Measurements from ENCODE around the gene SRD5A1. TPM values are rescaled to one million over a fixed set of nuclear protein-coding genes. Genes with fewer than 3 reads are reported as not detected.

SRD5A1 gene
- total RNA-seq, 1 experiment from 2014 or later, result 29.9 TPM

- no peak overlapping the region for H4K5ac ChIP-seq (ENCODE audit: insufficient read length, low read depth, low read length)
- H2BK5ac ChIP-seq (ENCODE audit: insufficient read length, low read length), result no peak overlapping the region
- H3K4me1 Mint-ChIP-seq, result 0 out of 4 replicates have a peak, but pooled peaks cover 0 to 2% of the 10 kb centered on the region in 2 experiments
- peaks cover 11 to 40% (median 37%) of the 10 kb centered on the region in 3 experiments; a peak in 6 of 7 replicates for H3K36me3 Mint-ChIP-seq (ENCODE audit: insufficient read depth in 1 of 3, low read depth in 3 of 3)
- H3K27me3 ChIP-seq (ENCODE audit: insufficient read depth, low read length), result no peaks in the 10 kb centered on the region
- no peaks in the 10 kb centered on the region for H3K23me2 ChIP-seq (ENCODE audit: insufficient read length, low read depth, low read length, poor library complexity, severe bottlenecking)
- no peak overlapping the region for H2BK120ac ChIP-seq (ENCODE audit: low read depth, low read length, poor library complexity, severe bottlenecking)
- H3K27ac Mint-ChIP-seq, result peak overlapping the region in 1 of 3 experiments; percentile 10; a peak in 1 of 7 replicates
- no peak overlapping the region for H4K8ac ChIP-seq (replicated peaks; ENCODE audit: insufficient read length, low read depth, low read length)
- no peak overlapping the region for H3K4ac ChIP-seq (ENCODE audit: low read depth, low read length)
- no peak overlapping the region for H3K4me2 ChIP-seq (ENCODE audit: insufficient read depth, insufficient read length, low read length)
- H3K18ac ChIP-seq (ENCODE audit: insufficient read length, low read depth, low read length), result no peak overlapping the region
- no peaks in the 10 kb centered on the region for H3K9me3 ChIP-seq (ENCODE audit: control insufficient read depth, low read depth, low read length)
- no peak overlapping the region for H2BK20ac ChIP-seq (ENCODE audit: low read depth, low read length, poor library complexity, severe bottlenecking)
- H2AK5ac ChIP-seq (ENCODE audit: insufficient read length, low read length), result no peak overlapping the region
- no peaks in the 10 kb centered on the region for H3K79me2 ChIP-seq (ENCODE audit: insufficient read depth, low read length)
- no peak overlapping the region for H3K9ac ChIP-seq (ENCODE audit: extremely low read depth, insufficient read length, low read length)
- no peak overlapping the region for H2BK15ac ChIP-seq (ENCODE audit: low read depth, low read length)
- WGBS (ENCODE audit: extremely low coverage, insufficient read length, low lambda C conversion rate), result no CpG with 5 or more reads among the region's 3 CpGs
- DNase-seq, result no peak
- H4K91ac ChIP-seq (ENCODE audit: insufficient read length, low read depth, low read length), result no peak overlapping the region
- H3K27me3 Mint-ChIP-seq (ENCODE audit: low read depth), result no peaks in the 10 kb centered on the region
- H4K20me1 ChIP-seq (ENCODE audit: control insufficient read depth, insufficient read depth, insufficient read length), result no peaks in the 10 kb centered on the region
- H3K4me3 Mint-ChIP-seq, result no peak overlapping the region
- no peak overlapping the region for H2AFZ ChIP-seq (ENCODE audit: low read length)
- H3K79me1 ChIP-seq (ENCODE audit: insufficient read depth, low read depth, low read length, poor library complexity, severe bottlenecking), result no peaks in the 10 kb centered on the region
- no peaks in the 10 kb centered on the region for H3K9me3 Mint-ChIP-seq
- no peak overlapping the region for H2BK12ac ChIP-seq (ENCODE audit: insufficient read length, low read depth, low read length)
- H3K4me1 ChIP-seq (ENCODE audit: insufficient read depth, low read length), result no peaks in the 10 kb centered on the region
- no peak overlapping the region for H3K23ac ChIP-seq (ENCODE audit: insufficient read length, low read depth, low read length)
- no peak overlapping the region for H3K14ac ChIP-seq (ENCODE audit: insufficient read depth, low read length)
- TF ChIP-seq CTCF (conservative IDR thresholded peaks at IDR 0.05), result no peak
- no peak overlapping the region for H3K27ac ChIP-seq (ENCODE audit: insufficient read length, low read depth, low read length)
- H3T11ph ChIP-seq (ENCODE audit: low read length), result no peak overlapping the region
- no peak overlapping the region for H3K56ac ChIP-seq (ENCODE audit: insufficient read length, low read depth, low read length)
These were observed 37.8 kb upstream of the SRD5A1 start for GRCh38 chr5:6595405-6595804.

All from H9 (cell line).